Effector memory CD4-positive, alpha-beta T cell (primary cell): ENCODE data around the gene CTSF.
"Not testable (repeated sequence)": the region's sequence is repeated elsewhere in the genome, so short reads cannot be mapped to it uniquely, and the experiment has no call there.

Experiments used
- DNase-seq, 3 donors: peaks; one replicate each; pipeline ENCODE4 v3.0.0-alpha.2; 2020
- H3K27ac ChIP-seq: 2 replicates; pipeline ENCODE4 v1.7.0; 2013; ENCODE audit warnings: mild to moderate bottlenecking, low read length, moderate library complexity; ENCODE audit not compliant: insufficient read depth, poor library complexity, severe bottlenecking
- H3K27me3 ChIP-seq: replicated peaks from 2 replicates; pipeline ENCODE4 v1.7.0; 2013; ENCODE audit warnings: mild to moderate bottlenecking, low read length; ENCODE audit not compliant: insufficient read depth, control insufficient read depth, poor library complexity, severe bottlenecking
- H3K36me3 ChIP-seq: 2 replicates; pipeline ENCODE4 v1.7.0; 2013; ENCODE audit warnings: mild to moderate bottlenecking, low read length, moderate library complexity; ENCODE audit not compliant: control insufficient read depth, insufficient read depth
- H3K4me1 ChIP-seq: 2 replicates; pipeline ENCODE4 v1.7.0; 2013; ENCODE audit warnings: low read length, mild to moderate bottlenecking; ENCODE audit not compliant: control insufficient read depth, insufficient read depth, poor library complexity, severe bottlenecking
- H3K4me3 ChIP-seq: 2 replicates; pipeline ENCODE4 v1.7.0; 2013; ENCODE audit warnings: low read length, low read depth, mild to moderate bottlenecking; ENCODE audit not compliant: insufficient read depth, poor library complexity, severe bottlenecking
- H3K9me3 ChIP-seq: 2 replicates; pipeline ENCODE4 v1.7.0; 2013; ENCODE audit warnings: mild to moderate bottlenecking, low read length, moderate library complexity; ENCODE audit not compliant: control insufficient read depth

CTSF gene

DNA sequence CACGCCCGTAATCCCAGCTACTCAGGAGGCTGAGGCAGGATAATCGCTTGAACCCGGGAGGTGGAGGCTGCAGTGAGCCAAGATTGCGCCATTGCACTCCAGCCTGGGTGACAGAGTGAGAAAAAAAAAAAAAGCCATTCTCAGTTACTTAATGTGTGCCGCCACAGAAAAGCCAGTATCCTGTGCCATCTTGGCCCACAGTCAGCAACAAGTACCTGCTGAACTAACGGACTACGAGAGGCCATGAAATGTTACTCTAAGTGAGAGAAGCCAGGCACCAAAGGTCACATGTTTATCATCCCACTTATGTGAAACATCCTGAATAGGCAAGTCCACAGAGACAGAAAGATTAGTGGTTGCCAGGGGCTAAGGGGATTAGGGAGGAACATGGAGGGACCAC lies 27.8 kb downstream of the CTSF start:
- not testable (repeated sequence) for DNase-seq, H3K4me3 ChIP-seq, H3K27ac ChIP-seq, H3K9me3 ChIP-seq, H3K27me3 ChIP-seq
- Histone ChIP-seq H3K4me1 (peaks cover 15% of the 10 kb centered on the region), H3K36me3 (peaks cover 22% of the 10 kb centered on the region)

DNA sequence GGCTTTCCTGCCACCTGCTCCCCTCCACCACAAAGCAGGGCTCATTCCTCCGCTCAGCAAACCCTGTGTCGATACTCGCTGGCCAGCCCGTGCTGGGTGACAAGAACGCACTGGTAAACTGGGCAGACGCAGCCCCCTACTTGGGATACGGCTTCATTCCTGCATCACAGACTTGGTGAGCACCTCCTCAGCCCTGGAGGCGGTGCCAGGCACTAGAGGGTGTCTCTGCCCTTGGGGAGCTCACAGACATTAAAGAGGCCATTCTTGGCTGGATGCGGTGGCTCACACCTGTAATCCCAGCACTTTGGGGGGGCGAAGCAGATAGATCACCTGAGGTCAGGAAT lies 28.6 kb downstream of the CTSF start:
- Histone ChIP-seq H3K9me3 (no peaks in the 10 kb centered on the region), H3K27me3 (no peaks in the 10 kb centered on the region), H3K4me1 (peaks cover 13% of the 10 kb centered on the region), H3K4me3 (no peak overlapping the region), H3K27ac (no peak overlapping the region), H3K36me3 (peaks cover 22% of the 10 kb centered on the region)
- no peak for DNase-seq

DNA sequence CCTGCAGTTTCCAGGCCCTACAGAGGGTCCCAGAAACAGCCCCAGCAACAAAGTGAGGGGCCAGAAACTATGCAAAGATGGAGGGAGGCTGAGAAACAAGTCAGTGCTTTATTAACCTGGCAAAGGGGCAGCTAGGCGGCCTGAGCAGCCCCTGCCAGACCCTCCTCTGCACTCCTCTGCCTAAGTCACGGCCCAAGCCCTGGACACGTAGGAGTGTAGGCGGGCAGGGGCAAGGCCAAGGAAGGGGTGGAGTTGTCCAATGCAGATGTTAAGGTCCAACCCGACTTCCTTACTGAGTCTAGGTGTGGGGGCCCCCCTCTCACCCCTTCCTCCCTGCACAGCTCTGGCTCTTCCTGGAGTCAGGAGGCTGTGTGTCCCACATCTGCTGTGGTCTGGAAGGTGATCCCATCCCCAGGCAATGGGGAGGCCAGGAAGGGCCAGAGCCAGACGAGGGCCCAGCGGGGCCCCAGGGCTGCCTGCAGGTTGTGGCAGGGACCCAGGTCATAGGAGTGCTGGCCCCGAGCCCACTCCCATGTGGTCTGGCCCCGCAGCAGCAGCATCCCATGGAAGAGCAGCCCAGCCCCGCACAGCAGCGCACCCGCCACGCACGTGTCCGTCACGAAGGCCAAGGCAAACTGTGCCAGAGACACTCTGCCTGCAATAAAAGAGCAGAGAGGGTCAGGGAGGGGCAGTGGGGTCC lies 29.1 kb downstream of the CTSF start:
- Histone ChIP-seq H3K4me3 (no peak overlapping the region), H3K9me3 (no peaks in the 10 kb centered on the region), H3K27me3 (no peaks in the 10 kb centered on the region), H3K27ac (no peak overlapping the region), H3K36me3 (peaks cover 22% of the 10 kb centered on the region), H3K4me1 (peaks cover 11% of the 10 kb centered on the region)
- DNase-seq, result no peak

- Histone ChIP-seq H3K4me1 (no peaks in the 10 kb centered on the region), H3K4me3 (no peak overlapping the region), H3K27me3 (no peaks in the 10 kb centered on the region), H3K36me3 (no peaks in the 10 kb centered on the region), H3K9me3 (no peaks in the 10 kb centered on the region), H3K27ac (no peak overlapping the region)
- no peak for DNase-seq
Observed at GRCh38 chr11:66532784-66533183, 35.6 kb downstream of the CTSF start.

DNA sequence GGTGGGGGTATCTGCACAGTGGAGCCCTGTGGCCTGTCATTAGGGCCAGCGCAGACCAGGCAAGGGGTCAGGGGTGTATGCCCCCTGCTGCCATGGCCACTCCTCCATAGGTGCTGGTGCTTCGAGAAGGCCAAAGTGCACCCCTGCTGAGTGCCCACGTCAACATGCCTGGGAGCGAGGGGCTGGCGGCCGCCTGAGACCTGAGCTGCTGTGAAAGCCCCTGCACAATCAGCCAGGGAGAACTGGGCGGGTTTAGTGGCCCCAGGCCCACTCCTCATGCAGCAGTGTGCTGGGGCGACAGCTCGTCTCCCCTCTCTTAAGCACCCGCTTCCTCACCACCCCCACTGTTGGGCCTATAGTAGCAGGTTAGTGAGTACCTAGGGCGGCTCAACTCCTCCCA lies 36.6 kb downstream of the CTSF start:
- Histone ChIP-seq H3K9me3 (no peaks in the 10 kb centered on the region), H3K27ac (no peak overlapping the region), H3K4me3 (no peak overlapping the region), H3K27me3 (no peaks in the 10 kb centered on the region), H3K4me1 (no peaks in the 10 kb centered on the region), H3K36me3 (no peaks in the 10 kb centered on the region)
- no peak for DNase-seq

DNA sequence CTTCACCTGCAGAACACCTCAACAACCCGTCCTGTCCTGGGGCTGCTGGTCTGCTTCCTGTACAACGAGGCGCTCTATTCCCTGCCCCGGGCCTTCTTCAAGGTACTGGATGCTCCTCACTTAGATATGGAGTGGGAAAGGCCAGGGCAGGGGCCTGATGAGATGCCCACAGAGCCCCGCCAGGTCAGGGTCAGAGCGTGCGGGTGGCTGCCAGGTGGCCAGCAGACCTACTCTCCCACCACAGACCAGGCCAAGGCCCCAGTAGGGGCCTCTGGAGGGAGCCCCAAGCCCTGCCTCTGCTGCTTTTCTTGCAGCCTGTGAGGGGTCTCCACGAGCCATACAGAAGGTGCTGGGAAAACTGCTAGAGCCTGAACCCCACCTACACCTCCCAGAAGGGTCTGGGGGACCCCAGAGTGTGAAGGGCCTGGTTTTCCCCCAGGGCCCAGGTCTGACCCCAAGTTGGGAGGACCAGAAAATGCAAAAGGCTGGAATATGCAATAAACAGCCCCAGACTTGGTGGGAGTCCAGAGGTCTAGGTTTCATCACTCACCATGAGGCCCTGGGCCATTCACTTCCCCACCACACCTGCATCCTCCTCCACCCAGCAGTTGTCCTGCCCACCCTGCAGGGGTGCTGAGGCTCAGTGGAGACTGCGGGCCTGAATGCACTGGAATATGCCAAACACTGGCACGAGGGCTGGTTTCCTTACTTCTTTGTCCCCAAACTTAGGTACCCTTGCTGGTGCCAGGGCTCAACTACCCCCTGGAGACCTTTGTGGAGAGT lies 37.3 kb downstream of the CTSF start:
- DNase-seq, result no peak
- H3K36me3 ChIP-seq, result no peaks in the 10 kb centered on the region
- H3K4me3 ChIP-seq, result no peak overlapping the region
- H3K4me1 ChIP-seq, result no peaks in the 10 kb centered on the region
- H3K27me3 ChIP-seq, result no peaks in the 10 kb centered on the region
- no peak overlapping the region for H3K27ac ChIP-seq
- no peaks in the 10 kb centered on the region for H3K9me3 ChIP-seq

- DNase-seq, result no peak
- Histone ChIP-seq H3K4me1 (no peaks in the 10 kb centered on the region), H3K4me3 (no peak overlapping the region), H3K9me3 (no peaks in the 10 kb centered on the region), H3K27ac (no peak overlapping the region), H3K36me3 (no peaks in the 10 kb centered on the region), H3K27me3 (no peaks in the 10 kb centered on the region)
Observed at GRCh38 chr11:66529655-66530054, 38.8 kb downstream of the CTSF start.

DNA sequence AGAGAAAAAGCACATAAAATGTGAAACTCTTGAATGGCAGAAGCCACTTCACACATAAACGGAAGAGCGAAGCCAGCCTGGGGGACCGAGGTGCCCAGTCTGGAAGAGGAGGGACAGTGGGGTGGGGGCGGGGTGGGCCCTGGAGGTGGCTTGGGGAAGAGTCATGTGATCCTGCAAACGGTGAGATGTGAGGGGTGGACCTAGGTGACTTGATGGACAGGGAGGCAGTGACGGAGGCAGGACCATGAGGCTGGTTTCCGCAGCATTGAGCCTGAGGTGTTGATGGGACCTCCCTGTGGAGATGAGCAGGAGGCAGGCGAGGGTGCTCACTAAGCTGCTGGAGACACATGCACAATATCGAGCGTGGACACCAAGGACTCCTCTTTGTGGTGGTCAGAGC lies 39.3 kb downstream of the CTSF start:
- Histone ChIP-seq H3K4me3 (no peak overlapping the region), H3K27me3 (no peaks in the 10 kb centered on the region), H3K4me1 (no peaks in the 10 kb centered on the region), H3K27ac (no peak overlapping the region), H3K9me3 (no peaks in the 10 kb centered on the region), H3K36me3 (no peaks in the 10 kb centered on the region)
- no peak for DNase-seq

DNA sequence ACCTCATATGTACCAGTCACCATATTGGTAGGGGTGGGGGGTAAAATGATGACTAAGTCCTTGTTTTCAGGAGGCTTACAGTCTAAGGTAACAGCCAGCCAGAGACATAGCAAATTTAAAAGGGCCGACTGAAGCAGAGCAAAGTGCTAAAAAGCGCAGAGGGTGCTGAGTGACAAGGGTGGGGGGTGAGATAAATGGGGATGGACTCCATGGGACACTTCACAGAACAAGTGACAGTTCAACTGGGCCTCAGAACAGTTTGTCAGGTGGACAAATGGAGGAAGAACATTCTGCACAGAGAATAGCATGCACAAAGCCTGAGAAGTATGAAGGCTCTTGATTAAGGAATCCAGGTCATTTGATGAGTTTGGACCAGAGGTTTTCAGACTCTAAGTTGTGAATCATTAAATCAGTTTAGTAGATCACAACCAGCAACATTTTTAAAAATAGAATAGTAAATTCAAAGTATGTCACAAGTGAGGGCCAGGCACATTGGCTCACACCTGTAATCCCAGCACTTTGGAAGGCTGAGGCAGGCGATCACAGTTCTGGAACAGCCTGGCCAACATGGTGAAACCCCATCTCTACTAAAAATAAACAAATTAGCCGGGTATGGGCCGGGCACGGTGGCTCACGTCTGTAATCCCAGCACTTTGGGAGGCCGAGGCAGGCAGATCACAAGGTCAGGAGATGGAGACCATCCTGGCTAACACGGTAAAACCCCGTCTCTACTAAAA lies 43.9 kb downstream of the CTSF start:
- H3K4me1 ChIP-seq, result no peaks in the 10 kb centered on the region
- no peak for DNase-seq
- H3K27ac ChIP-seq, result no peak overlapping the region
- no peaks in the 10 kb centered on the region for H3K27me3 ChIP-seq
- peaks cover 31% of the 10 kb centered on the region for H3K36me3 ChIP-seq
- no peaks in the 10 kb centered on the region for H3K9me3 ChIP-seq
- H3K4me3 ChIP-seq, result no peak overlapping the region

DNA sequence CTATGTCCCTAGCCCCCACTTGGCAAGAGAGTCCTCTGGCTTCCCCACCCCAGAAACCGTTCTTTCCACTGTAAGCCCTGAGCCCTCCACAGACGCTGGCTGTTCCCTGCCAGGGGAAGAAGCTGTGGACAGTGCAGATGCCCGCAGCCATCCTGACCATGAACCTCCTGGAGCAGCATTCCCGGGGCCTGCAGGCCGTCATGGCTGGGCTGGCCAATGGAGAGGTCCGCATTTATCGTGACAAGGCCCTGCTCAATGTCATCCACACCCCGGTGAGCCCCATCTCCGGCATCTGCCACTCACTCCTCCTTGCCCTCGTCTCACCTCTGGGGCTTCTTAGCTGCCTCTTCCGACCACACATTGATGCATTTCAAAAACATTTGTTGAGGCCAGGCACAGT lies 44.8 kb downstream of the CTSF start:
- no peak for DNase-seq
- Histone ChIP-seq H3K36me3 (peaks cover 35% of the 10 kb centered on the region), H3K27ac (no peak overlapping the region), H3K9me3 (no peaks in the 10 kb centered on the region), H3K4me1 (no peaks in the 10 kb centered on the region), H3K4me3 (no peak overlapping the region), H3K27me3 (no peaks in the 10 kb centered on the region)
